IMR-90 (cell line): ENCODE data around the gene CNFN.

Experiments
- FOS ChIP-seq: fragments of 150-350 bp; IDR thresholded peaks from 2 replicates; pipeline ENCODE4 v1.6.1; 2016; ENCODE audit warnings: low read depth, low read length
- MXI1 ChIP-seq: IDR thresholded peaks from 2 replicates; pipeline ENCODE4 v1.6.1; 2012; ENCODE audit warnings: low read depth, mild to moderate bottlenecking, low read length, moderate library complexity, borderline replicate concordance
- POLR2A ChIP-seq: IDR thresholded peaks from 2 replicates; pipeline ENCODE4 v1.6.1; 2012; ENCODE audit warnings: mild to moderate bottlenecking, low read depth, low read length
- TF ChIP-seq, protein P1 (sequence below): conservative IDR thresholded peaks from 2 replicates; pipeline ENCODE4 v1.5.1; 2012; ENCODE audit warnings: mild to moderate bottlenecking, low read depth, low read length, improper control_type of control experiment
- TF ChIP-seq, protein P2 (sequence below): fragments of 150-350 bp; IDR thresholded peaks from 2 replicates; pipeline ENCODE4 v1.6.1; 2016; ENCODE audit warnings: low read depth, mild to moderate bottlenecking, low read length, moderate library complexity, borderline replicate concordance

- TF ChIP-seq POLR2A, result no peak
- TF ChIP-seq, protein P1, sequence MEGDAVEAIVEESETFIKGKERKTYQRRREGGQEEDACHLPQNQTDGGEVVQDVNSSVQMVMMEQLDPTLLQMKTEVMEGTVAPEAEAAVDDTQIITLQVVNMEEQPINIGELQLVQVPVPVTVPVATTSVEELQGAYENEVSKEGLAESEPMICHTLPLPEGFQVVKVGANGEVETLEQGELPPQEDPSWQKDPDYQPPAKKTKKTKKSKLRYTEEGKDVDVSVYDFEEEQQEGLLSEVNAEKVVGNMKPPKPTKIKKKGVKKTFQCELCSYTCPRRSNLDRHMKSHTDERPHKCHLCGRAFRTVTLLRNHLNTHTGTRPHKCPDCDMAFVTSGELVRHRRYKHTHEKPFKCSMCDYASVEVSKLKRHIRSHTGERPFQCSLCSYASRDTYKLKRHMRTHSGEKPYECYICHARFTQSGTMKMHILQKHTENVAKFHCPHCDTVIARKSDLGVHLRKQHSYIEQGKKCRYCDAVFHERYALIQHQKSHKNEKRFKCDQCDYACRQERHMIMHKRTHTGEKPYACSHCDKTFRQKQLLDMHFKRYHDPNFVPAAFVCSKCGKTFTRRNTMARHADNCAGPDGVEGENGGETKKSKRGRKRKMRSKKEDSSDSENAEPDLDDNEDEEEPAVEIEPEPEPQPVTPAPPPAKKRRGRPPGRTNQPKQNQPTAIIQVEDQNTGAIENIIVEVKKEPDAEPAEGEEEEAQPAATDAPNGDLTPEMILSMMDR, result no peak
- TF ChIP-seq, protein P2, sequence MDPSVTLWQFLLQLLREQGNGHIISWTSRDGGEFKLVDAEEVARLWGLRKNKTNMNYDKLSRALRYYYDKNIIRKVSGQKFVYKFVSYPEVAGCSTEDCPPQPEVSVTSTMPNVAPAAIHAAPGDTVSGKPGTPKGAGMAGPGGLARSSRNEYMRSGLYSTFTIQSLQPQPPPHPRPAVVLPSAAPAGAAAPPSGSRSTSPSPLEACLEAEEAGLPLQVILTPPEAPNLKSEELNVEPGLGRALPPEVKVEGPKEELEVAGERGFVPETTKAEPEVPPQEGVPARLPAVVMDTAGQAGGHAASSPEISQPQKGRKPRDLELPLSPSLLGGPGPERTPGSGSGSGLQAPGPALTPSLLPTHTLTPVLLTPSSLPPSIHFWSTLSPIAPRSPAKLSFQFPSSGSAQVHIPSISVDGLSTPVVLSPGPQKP, result no peak
- no peak for TF ChIP-seq MXI1
- TF ChIP-seq FOS, result no peak
These were observed 21.6 kb upstream of the CNFN start for GRCh38 chr19:42411581-42412178.
